ENCODE data around the gene UBTD1.
"Not testable (repeated sequence)": the region's sequence is repeated elsewhere in the genome, so short reads cannot be mapped to it uniquely, and the experiment has no call there.

Gene UBTD1

DNA sequence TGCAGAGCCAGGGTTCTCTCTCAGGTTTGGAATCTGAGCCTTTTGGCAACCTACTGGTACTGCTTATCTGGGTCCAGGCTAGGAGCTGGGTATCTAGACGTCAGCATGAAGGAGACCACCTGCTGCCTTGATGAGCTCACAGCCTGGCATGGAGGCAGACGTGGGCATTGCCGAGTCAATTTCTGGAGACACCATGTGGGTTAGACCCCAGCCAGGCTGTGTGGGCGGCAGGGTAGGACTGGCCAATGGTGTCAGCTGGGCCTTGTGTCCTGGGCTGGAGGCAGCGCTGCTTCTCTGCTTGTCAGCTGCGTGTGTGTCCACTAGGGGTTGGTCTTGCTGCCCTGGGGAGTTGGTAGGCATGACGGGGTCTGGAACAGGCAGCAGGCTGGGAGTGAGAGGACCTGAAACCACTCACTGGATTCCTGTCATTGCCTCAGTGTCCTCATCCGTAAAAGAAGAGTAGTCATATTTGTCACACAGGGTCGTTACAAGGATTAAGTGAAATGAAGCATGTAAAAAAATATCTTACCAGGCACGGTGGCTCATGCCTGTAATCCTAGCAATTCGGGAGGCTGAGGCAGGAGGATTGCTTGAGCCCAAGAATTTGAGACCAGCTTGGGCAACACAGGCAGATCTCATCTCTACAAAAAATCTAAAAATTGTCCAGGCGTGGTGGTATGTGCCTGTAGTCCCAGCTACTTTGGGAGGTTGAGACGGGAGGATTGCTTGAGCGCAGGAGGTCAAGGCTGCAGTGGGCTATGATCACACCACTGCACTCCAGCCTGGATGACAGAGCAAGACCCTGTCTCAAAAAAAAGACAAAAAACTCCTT, 42.2 kb downstream of the UBTD1 start:
- no peak for DNase-seq

- no peak for DNase-seq
These were observed 43.7 kb downstream of the UBTD1 start for GRCh38 chr10:97542169-97543024.

- DNase-seq: no peak
These were observed 44.4 kb downstream of the UBTD1 start for GRCh38 chr10:97543025-97543546.

DNA sequence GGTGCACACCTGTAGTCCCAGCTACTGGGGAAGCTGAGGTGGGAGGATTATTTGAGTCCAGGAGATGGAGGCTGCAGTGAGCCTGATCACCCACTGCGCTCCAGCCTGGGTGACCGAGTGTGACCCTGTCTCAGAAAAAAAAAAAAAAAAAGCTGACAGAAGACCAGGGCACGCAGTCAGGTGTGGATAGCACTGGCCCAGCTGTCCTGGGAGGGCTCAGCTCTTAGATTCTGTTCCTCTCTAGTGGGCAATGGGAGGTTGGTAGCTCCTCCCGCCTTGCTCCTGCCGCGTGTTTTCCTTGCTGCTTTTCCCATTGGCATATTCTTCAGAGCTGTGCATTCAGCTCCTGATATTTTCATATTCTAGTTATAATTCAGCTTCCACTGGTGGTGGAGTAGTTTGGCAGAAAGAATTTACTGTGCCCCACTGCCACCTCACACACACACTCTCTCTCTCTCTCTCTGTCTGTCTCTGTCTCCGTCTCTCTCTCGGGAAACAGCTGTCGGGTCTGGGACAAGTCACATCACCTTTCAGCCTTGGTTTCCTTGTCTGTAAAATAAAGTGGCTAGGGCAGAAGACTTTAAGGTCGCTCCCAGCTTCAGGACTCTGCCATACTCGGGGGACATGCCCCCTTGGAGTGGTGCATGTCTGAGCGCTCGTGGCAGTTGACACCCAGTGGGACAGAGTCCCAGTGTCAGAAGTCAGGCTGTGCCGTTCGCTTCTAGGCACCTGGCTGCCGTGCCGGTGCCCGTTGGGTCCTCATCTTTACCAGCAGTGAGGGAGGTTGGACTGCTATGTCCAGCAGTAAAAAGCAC, 47.9 kb downstream of the UBTD1 start:
- no peak for DNase-seq

DNA sequence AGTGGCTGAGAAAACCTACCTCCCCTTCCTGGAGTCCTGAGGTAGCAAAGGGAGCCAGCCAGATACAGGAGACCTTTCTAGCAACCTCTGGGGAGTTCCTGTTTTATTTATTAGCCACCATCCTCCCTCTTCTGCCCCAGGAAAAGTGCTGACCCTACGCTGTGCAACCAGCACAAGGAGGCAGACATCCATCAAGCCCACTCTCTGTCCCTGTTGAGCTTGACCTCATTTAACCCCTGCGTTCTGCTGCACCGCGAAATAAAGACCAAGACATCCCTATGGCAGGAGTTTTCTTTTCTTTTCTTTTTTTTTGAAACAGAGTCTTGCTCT, 48.5 kb downstream of the UBTD1 start:
- DNase-seq: no peak

DNA sequence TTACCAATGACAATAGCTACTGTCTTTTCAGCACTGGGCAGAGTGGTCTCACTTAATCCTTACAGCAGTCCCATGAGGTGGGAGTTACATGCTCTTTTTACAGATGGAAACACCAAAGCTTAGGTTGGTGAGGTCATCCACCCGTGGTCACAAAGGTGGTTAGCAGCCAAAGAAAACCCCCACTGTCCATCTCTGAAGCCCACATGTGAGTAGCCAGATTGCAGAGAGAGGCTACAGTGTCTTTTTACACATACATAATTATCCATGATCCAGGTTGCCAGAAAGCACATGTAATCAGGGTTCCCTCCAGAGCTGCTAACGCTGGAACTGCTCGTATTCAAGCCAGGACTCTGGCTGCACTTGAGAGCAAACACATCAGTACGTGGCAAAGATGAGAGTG, 49.2 kb downstream of the UBTD1 start:
- DNase-seq: no peak

GRCh38 chr10:97548828-97549455, 50.2 kb downstream of the UBTD1 start:
- no peak for DNase-seq

- no peak for DNase-seq
These were observed 51.0 kb downstream of the UBTD1 start for GRCh38 chr10:97549587-97550322.

DNA sequence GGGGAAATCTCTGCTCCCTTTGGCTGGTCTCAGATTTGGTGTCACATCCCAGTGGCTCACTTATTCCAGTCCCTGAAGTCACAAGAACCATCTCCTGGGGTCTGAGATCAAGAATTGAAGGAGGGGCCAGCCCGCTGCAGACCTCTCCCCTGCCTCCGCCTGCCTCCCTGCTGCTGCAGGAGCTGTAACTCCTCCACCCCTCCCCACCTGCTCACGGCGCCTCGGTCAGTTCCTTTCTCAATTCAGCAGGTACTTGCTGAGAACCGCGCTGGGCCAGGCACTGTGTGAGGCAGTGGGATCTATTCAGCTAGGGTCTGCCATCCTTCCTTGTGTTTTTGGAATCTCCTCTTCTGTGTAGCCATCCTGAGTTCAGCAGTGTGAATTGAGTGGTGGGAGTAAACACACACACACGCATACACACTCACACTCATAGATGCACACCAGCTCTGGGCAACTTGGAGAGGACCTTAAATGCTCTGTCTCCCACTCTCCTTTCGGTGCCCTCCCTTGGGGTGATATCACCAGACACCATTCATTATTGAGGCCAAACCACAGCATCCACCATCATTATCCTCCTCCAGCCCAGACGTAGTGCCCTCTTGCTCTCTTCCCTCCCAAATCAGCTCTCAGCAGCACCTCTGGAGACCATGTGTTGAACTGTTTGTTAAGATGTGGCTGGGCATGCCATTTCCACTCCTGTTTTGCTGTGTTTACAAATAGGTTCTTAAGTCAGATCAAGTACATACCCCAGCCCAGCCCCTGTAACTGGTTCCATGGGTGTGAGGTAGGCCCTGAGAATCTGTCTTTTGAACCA, 51.8 kb downstream of the UBTD1 start:
- DNase-seq: no peak

DNA sequence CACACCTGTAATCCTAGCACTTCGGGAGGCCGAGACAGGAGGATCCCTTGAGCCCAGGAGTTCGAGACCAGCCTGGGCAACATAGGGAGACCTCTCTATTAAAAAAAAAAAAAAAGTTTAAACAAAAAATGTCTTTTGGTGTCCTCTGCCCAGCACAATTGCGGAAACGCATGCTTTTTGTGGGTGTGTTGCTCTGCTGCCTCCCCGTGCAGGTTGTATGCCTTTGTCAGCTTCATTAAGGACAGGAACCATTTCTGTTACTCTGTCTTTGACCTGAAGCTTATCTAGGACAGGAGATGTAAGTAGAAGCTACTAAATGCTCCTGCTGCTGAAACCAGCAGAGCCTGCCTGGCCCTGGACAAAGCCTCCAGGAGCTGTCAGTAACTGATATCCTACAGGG, 52.5 kb downstream of the UBTD1 start:
- DNase-seq: no peak

GRCh38 chr10:97553575-97554031, 54.9 kb downstream of the UBTD1 start:
- no peak for DNase-seq

DNA sequence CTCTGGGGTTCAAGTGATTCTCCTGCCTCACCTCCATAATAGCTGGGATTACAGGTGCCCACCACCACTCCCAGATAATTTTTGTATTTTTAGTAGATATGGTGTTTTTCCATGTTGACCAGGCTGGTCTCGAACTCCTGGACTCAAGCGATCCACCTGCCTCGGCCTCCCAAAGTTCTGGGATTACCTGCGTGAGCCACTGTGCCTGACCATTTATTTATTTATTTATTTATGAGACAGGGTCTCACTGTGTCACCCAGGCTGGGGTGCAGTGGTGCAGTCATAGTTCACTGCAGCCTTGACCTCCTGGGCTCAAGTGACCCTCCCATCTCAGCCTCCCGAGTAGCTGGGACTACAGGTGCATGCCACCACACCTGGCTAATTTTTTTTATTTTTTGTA, 55.6 kb downstream of the UBTD1 start:
- DNase-seq: not testable (repeated sequence)

GRCh38 chr10:97555541-97555940, 56.8 kb downstream of the UBTD1 start:
- DNase-seq: not testable (repeated sequence)

- not testable (repeated sequence) for DNase-seq
These were observed 62.1 kb downstream of the UBTD1 start for GRCh38 chr10:97560731-97561381.

DNA sequence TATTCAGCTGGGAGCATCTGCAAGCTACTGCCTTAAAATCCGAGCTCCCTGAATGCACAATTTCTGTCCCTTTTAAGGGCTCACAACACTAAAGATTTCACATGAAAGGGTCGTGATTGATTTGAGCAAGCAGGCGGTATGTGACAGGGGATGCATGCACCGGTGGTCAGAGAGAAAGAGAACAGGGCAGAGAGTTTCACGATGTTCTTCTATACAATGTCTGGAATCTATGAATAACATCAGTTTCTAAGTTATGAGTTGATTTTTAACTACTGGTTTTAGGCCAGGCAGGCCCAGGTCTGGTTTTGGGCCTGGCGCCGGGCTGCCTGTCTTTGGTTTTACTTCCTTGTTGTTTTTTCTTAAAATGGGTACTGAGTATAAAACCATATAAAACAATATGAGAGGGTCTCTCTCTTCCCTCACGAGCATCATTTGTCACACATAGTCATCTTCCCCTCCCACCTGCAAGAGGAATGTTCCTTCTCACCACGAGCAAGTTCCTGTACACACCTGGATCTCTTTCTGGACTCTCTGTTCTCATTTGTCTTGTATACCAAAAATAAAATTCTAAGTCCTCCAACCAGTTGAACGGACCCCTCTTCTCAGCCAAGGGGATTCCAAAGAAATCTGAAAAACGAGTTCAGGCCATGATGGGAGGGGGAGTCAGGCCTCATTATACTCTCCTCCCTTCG, 62.8 kb downstream of the UBTD1 start:
- DNase-seq: not testable (repeated sequence)

- not testable (repeated sequence) for DNase-seq
These were observed 63.6 kb downstream of the UBTD1 start for GRCh38 chr10:97562329-97562728.

- DNase-seq: no peak
These were observed 64.6 kb downstream of the UBTD1 start for GRCh38 chr10:97563337-97563736.

DNA sequence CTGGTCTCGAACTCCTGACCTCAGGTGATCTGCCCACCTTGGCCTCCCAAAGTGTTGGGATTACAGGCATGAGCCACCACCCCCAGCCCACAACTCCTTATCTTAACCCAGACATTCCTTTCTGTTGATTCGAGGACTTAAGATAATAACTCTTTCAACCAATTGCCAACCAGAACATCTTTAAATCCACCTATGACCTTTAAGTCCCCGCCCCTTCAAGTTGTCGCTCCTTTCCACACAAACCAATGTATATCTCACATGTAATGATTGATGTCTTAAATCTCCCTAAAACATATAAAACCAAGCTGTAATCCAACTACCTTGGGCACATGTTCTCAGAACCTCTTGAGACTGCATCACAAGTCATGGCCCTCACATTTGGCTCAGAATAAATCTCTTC, 66.1 kb downstream of the UBTD1 start:
- DNase-seq: no peak

- no peak for DNase-seq
These were observed 67.7 kb downstream of the UBTD1 start for GRCh38 chr10:97566336-97566996.
